NOMO-1 (cell line): ENCODE data around the gene MAD1L1.

ENCODE experiments used
- DNase-seq, 2 experiments: peaks; one replicate each; lab custom pipeline; 2025; ENCODE audit not compliant: unreplicated experiment in 2 of 2; lab: John Stamatoyannopoulos, UW

Gene MAD1L1

DNA sequence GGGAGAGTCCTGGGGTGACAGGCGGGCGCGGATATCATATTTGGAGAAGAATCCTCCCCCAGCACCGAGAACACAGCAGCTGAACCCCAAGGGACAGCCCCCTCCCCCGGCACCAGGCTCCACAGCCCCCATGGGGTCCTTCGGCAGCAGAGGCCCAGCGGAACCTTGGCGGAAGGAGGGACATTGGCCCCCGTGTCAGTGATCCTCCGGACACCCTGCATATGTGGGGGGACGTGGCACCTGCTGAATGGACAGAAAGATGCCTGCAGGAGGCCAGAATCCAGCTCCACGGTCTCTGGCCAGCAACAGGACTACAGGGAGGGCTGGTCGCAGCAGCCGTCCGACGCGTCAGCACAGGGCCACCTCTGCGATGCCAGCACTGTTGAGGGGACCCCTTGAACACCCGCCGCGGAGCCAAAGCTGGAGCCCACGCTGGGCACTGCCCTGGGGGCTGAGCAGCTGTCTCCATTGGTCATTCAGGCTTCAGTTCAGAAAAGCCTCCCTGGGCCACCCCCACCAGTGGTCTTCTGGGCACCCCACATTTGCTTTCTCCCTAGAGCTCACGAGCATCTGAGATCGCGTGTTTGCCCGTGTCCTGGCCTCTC, 322.6 kb downstream of the MAD1L1 start:
- DNase-seq, result no peak

DNA sequence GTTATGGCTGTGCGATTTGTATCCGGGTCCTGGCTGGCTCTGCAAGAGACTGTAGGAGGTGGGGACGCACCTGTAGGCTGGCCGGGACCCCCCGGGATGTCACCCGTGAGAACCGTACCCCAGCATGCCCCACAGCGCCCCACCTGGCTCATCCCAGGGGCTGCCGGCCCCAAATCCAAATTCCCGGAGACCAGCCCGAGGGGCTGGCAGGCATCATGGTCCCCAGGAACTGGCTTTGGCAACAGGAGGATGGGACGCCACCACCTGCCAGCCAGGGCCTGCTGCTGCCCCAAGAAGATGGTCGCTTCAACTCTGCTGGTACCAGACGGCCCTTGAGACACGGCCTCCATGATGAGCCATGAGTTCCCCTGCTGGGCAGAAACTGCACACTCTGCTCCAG, 323.3 kb downstream of the MAD1L1 start:
- no peak for DNase-seq

DNA sequence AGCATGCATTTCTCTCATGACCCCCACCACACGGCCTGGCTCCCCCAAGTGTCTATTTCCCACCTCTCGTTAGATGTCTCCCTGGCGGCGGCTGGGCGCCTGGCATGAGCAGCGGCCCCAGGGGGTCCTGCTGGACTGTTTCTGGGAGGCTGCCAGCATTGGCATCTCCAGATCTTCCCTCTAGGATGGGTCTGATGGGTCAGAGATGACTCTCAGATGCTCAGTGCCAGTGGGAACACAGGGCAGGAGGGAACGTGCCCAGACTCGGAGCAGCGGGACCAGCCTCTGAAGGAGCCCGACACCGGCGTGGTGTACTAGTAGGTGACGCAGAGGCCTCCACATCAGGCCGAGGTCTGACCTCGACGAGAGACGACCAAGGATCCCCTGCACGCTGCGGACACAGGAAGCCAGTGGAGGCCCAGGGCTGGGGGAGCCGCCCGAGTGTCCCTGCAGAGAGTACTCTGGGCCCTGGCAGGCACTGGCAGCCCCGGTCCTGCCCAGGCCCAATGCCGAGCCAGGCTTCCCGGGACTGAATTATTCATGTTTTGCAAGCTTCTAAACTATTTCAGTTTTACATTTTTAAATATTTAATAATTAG, 323.8 kb downstream of the MAD1L1 start:
- no peak for DNase-seq

DNA sequence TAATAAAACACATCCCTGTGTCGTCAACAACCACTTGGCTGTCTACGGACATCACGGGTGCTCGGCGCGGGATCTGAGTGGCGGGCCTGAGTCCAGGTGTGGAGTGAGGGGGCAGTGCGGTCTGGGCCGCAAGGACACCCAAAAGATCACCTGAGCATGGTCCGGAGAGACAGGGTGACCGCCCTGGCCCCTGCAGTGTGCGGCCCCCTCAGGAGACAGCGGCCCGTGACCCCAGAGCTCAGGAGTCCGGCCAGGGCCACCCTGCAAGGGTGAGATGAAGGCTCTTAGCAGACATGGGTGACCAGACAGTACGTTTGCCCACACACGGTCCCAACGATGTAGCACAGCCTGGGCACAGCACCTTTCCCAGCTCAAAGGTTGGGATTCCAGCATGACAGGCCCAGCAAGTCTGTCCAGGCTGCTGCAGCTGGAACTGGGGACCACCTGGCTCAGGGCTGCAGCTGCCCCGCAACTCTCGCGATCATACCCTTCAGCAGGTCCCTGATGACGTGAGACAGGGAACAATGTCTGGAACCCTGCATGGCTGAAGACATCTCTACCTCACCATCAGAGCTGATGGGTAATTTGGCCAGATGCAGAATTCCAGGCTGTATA, 324.9 kb downstream of the MAD1L1 start:
- DNase-seq, result no peak

- DNase-seq, result no peak
Observed at GRCh38 chr7:1906988-1907745, 325.6 kb downstream of the MAD1L1 start.

GRCh38 chr7:1906087-1906830, 326.5 kb downstream of the MAD1L1 start:
- DNase-seq, result no peak

GRCh38 chr7:1902231-1902855, 330.4 kb downstream of the MAD1L1 start:
- DNase-seq, result no peak

- no peak for DNase-seq
Observed at GRCh38 chr7:1901431-1902210, 331.1 kb downstream of the MAD1L1 start.

- DNase-seq, result no peak
Observed at GRCh38 chr7:1900847-1901246, 331.9 kb downstream of the MAD1L1 start.

DNA sequence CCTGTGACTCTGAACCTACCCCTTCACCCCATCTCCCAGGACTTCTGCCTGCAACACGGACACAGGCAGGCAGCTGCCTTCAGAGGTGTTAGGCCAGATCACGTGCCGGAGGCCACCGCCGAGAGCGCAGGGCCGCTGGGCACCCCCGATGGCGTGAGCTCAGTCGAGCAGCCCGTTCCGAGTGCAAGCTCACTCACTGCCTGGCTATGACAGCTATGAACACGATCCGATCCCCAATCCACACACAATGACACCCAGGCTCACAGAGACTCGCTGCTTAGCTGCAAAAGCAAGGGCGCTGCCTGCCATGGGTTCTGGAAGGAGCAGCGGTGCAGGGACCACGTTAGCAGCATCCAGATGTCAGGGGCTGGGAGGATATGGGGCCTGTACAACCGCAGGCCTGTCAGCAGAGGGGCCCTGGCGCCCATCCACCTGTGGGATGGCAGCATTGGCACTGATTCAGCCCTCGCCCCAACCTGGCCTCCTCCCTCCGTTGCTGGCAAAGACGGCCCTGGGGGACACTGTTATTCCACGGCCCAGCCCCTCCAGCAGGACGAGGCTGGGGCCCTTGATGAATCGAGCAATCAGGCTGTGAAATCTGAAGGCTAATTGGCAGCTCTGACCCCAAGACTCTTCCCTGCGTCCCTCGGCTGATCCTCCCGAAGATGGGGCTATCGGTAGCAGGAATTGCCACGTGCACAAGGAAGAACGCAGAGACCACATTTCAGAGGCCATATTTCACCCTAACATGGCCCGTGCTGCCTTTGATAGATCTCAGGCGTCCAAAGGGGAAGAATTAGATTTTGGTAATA, 332.6 kb downstream of the MAD1L1 start:
- DNase-seq, result no peak

DNA sequence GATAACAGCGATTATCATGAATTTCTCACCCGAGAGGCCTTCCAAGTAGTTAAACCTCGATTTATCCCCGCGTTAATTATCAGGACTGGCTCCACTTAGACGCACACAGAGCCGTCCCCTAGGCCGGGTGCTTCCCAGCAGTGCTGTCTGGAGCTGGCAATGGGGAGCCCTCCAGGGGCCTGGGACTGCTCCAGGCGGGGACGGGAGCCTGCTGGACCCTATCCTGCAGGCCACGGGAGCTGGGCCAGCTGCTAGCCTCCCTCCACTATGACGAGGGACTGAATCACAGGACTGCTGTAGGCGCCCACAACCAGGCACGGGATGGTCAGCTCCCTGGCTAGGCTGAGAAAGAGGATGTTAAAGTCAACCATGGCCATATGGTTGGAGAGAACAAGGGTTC, 333.5 kb downstream of the MAD1L1 start:
- no peak for DNase-seq

- no peak for DNase-seq
Observed at GRCh38 chr7:1898628-1899185, 334.0 kb downstream of the MAD1L1 start.

DNA sequence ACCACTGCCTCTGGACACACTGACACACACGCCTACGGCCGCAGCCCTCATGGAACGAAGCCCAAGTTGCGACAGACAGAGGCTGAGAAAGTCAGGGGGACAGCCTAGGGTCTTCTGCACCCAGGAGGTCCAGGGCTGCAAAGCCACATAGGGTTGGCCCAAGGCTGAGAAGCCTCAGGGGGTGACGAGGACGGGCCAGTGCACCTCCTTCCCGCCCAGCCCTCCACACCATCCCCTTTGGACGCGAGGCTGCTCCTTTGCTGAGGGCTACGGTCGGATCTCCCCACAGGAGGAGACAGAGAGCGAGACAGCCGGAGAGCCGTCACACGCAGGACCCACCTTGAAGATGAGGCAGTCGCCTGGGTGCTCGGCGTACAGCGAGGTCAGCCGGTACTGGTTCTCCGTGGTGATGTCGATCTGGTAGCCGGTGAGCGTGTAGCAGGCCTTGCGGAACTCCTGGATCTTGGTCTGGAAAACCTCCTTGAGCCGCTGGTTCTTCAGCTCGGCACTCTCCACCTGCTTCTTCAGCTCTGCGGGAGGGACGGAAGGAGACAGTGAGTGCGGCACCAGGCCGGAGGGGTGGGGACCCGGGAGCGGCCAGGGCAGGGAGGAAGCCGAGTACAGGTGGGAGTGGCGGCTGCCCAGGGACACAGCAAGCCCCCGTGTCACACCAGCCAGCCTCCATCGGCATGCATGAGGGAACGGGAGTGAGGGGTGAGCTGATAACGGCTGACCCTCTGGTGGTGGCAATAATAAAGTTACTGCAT, 334.7 kb downstream of the MAD1L1 start:
- no peak for DNase-seq

GRCh38 chr7:1897076-1897860, 335.5 kb downstream of the MAD1L1 start:
- DNase-seq, result no peak

DNA sequence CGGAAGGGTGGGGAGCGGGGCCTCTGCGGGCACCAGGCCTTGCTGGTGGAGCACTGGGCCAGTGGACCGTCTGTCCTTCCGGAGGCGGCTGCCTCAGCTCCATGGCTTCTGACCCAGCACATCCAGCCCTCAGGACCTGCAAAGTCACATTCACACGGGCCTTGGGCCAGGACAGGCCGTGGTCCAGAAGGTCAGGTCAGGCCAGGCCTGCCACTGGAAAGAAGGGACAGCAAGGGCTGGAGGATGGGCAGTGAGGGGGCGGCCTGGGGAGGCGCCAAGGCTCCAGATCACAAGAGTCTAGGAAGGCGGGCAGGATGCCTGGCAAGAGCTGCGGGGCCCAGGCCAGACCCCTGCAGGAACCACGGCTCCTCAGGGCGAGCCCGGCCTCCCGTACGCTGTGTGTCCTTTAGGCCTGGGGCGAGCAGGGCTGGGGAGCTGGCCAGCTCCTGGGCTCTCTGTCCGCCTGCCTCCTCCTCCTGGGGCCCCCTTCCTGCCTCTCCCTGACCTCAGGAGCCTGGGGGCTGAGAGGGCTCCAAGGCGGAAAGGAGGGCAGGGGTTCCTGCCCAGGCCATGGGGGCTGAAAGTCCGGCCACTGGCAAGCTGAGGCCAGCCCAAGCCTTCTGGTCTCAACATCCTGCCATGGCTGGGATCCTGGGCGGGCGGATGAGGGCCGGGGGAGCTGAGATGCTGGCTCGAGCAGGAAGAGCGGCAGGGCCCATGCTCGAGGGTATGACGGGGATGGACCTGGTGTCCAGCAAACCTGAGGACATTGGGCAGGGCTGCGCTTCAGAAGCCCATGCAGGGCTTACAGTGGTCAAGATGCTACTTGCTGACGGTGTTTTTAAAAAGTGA, 336.9 kb downstream of the MAD1L1 start:
- no peak for DNase-seq

GRCh38 chr7:1894906-1895663, 337.7 kb downstream of the MAD1L1 start:
- no peak for DNase-seq
